BLaER1 treated with 17β-estradiol and CSF1 and Interleukin-3, amounts not matched to agents 10 nM and 100 nM (cell line): ENCODE measurements around the gene ADPRM.
A peak's percentile ranks its signal among the peaks of the same experiment; 100 is the strongest.

ENCODE experiments used
- H3K27ac ChIP-seq, 11 experiments: shearing (Covaris generic); formaldehyde crosslinking; 2 replicates each; pipeline ENCODE4 v1.8.1; 2022
- H3K27me3 ChIP-seq, 11 experiments: shearing (Covaris generic); formaldehyde crosslinking; 2 replicates each; pipeline ENCODE4 v1.8.1; 2022
- H3K36me3 ChIP-seq, 11 experiments: shearing (Covaris generic); formaldehyde crosslinking; 2 replicates each; pipeline ENCODE4 v1.8.1; 2022
- H3K4me1 ChIP-seq, 10 experiments: shearing (Covaris generic); formaldehyde crosslinking; 2 replicates each; pipeline ENCODE4 v1.8.1; 2022
- H3K4me2 ChIP-seq, 11 experiments: shearing (Covaris generic); formaldehyde crosslinking; 2 replicates each; pipeline ENCODE4 v1.8.1; 2022
- H3K4me3 ChIP-seq, 10 experiments: shearing (Covaris generic); formaldehyde crosslinking; 2 replicates each; pipeline ENCODE4 v1.8.1; 2022
- H3K9ac ChIP-seq, 11 experiments: shearing (Covaris generic); formaldehyde crosslinking; 2 replicates each; pipeline ENCODE4 v1.8.1; 2022
- H3K9me3 ChIP-seq, 11 experiments: shearing (Covaris generic); formaldehyde crosslinking; replicated peaks in 1 of 11; 2 replicates each; pipeline ENCODE4 v1.8.1; 2022
- H4K20me1 ChIP-seq, 11 experiments: shearing (Covaris generic); formaldehyde crosslinking; 2 replicates each; pipeline ENCODE4 v1.8.1; 2022
- Cebpa-rat ChIP-seq, 11 experiments: shearing (Covaris generic); IDR thresholded peaks; 2 replicates each; pipeline ENCODE4 v1.8.1; 2022

Gene ADPRM, protein sequence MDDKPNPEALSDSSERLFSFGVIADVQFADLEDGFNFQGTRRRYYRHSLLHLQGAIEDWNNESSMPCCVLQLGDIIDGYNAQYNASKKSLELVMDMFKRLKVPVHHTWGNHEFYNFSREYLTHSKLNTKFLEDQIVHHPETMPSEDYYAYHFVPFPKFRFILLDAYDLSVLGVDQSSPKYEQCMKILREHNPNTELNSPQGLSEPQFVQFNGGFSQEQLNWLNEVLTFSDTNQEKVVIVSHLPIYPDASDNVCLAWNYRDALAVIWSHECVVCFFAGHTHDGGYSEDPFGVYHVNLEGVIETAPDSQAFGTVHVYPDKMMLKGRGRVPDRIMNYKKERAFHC

GRCh38 chr17:10697092-10698081 is at the start of gene ADPRM, which contains the start of gene SCO1:
Gene ADPRM (plus strand): TSS chr17:10697594. CDS start chr17:10704927, 7,333 bp downstream.
Gene SCO1 (minus strand): TSS chr17:10697533. CDS start chr17:10697507, 26 bp downstream.
- Histone ChIP-seq H3K4me1 (peaks cover 46 to 59% (median 51%) of the 10 kb centered on the region in 10 experiments), H3K27ac (peak within 1 kb of the TSS; percentile 91 to 98 (median 96)), H4K20me1 (peaks cover 0 to 29% (median 13%) of the 10 kb centered on the region in 11 experiments; a peak in 16 of 22 replicates), H3K27me3 (no peaks in the 10 kb centered on the region), H3K9me3 (no peaks in the 10 kb centered on the region), H3K4me2 (peak within 1 kb of the TSS; percentile 83 to 98 (median 88)), H3K36me3 (peaks cover 28 to 34% (median 33%) of the 10 kb centered on the region in 11 experiments), H3K9ac (peak within 1 kb of the TSS; percentile 87 to 99 (median 96)), H3K4me3 (peak within 1 kb of the TSS; percentile 85 to 99 (median 96))
- no peak for TF ChIP-seq Cebpa-rat (IDR thresholded peaks at IDR 0.05)

- no peak overlapping the region for H3K9ac ChIP-seq
- H3K27ac ChIP-seq = no peak overlapping the region
- no peaks in the 10 kb centered on the region for H4K20me1 ChIP-seq
- H3K9me3 ChIP-seq = no peaks in the 10 kb centered on the region
- H3K27me3 ChIP-seq = no peaks in the 10 kb centered on the region
- H3K4me3 ChIP-seq = no peak overlapping the region
- no peak overlapping the region for H3K4me2 ChIP-seq
- H3K36me3 ChIP-seq = peaks cover 0 to 12% (median 0%) of the 10 kb centered on the region in 11 experiments; a peak in 2 of 22 replicates
- no peak for TF ChIP-seq Cebpa-rat (IDR thresholded peaks at IDR 0.05)
- H3K4me1 ChIP-seq = peaks cover 0 to 5% (median 0%) of the 10 kb centered on the region in 10 experiments; a peak in 2 of 20 replicates
Observed at GRCh38 chr17:10648381-10648780, 49.0 kb upstream of the ADPRM start.

GRCh38 chr17:10648956-10649355 is 48.4 kb upstream of the ADPRM start:
- no peak for TF ChIP-seq Cebpa-rat (IDR thresholded peaks at IDR 0.05)
- no peak overlapping the region for H3K9ac ChIP-seq
- H3K27me3 ChIP-seq = no peaks in the 10 kb centered on the region

GRCh38 chr17:10649602-10650001 is 47.8 kb upstream of the ADPRM start:
- H4K20me1 ChIP-seq = no peaks in the 10 kb centered on the region
- H3K9me3 ChIP-seq = no peaks in the 10 kb centered on the region
- H3K36me3 ChIP-seq = peaks cover 0 to 6% (median 0%) of the 10 kb centered on the region in 11 experiments; a peak in 2 of 22 replicates
- peaks cover 0 to 10% (median 0%) of the 10 kb centered on the region in 10 experiments; a peak in 2 of 20 replicates for H3K4me1 ChIP-seq
- H3K27ac ChIP-seq = no peak overlapping the region
- H3K4me3 ChIP-seq = no peak overlapping the region
- no peak for TF ChIP-seq Cebpa-rat (IDR thresholded peaks at IDR 0.05)
- no peak overlapping the region for H3K4me2 ChIP-seq
- H3K27me3 ChIP-seq = no peaks in the 10 kb centered on the region
- no peak overlapping the region for H3K9ac ChIP-seq

More at GRCh38 chr17:10648956-10649355, 48.4 kb upstream of the ADPRM start:
- H3K27ac ChIP-seq = no peak overlapping the region
- H3K4me3 ChIP-seq = no peak overlapping the region
- H3K36me3 ChIP-seq = peaks cover 0 to 12% (median 0%) of the 10 kb centered on the region in 11 experiments; a peak in 2 of 22 replicates
- H3K4me1 ChIP-seq = peaks cover 0 to 10% (median 0%) of the 10 kb centered on the region in 10 experiments; a peak in 2 of 20 replicates
- no peak overlapping the region for H3K4me2 ChIP-seq
- no peaks in the 10 kb centered on the region for H4K20me1 ChIP-seq
- H3K9me3 ChIP-seq = no peaks in the 10 kb centered on the region

DNA sequence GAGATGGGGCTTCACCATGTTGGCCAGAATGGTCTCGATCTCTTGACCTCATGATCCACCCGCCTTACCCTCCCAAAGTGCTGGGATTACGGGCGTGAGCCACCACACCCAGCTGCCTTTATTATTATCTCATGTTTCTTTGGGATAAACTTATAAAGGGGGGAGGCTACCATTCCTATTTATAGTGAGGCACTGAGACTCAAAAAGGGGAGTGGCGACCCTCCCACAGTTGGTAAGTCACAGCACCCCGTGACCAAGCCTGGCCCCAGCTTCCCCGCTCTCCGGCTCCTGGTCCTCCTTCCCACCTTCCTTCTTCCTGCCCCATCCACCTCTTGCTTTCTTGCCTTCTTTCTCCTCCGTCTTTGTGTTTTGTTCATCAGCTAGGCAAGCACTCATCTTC is 45.5 kb upstream of the ADPRM start:
- H3K27me3 ChIP-seq = no peaks in the 10 kb centered on the region
- H3K4me2 ChIP-seq = no peak overlapping the region
- no peak overlapping the region for H3K27ac ChIP-seq
- H3K9me3 ChIP-seq = no peaks in the 10 kb centered on the region
- peaks cover 0 to 10% (median 0%) of the 10 kb centered on the region in 10 experiments; a peak in 4 of 20 replicates for H3K4me1 ChIP-seq
- H3K4me3 ChIP-seq = no peak overlapping the region
- no peak for TF ChIP-seq Cebpa-rat (IDR thresholded peaks at IDR 0.05)
- no peaks in the 10 kb centered on the region for H4K20me1 ChIP-seq
- H3K36me3 ChIP-seq = no peaks in the 10 kb centered on the region
- no peak overlapping the region for H3K9ac ChIP-seq

DNA sequence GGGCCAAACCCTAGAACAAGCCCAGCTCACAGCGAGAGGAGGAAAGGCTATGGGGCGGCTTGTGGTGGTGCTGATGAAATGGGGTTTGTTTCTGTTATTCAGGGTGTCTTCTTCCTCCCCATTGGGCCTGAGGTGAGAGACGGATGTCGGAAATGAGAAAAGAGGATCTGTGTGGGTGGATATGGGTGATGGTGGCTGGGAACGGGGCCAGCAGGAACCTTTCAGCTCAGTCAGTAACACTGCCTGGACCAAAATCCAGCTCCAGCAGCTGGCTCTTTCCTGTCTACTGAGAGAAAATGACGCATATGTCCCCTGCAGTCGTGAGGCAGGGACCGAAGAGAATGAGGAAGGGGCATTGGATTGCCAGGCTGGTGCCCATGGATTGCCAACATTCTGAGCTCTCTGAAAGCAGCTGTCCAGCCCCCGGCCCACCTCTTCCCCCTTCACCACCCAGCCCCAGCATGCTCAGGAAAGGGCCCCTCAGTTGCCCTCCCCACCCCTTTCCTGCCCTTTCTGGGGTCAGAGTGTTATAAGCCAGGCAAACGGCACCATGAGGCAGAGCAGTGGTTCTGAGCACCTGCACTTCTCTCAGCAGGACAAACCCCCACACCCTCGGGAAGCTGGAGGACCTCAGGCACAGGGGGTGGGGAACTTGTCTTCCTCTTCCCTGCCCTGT is 44.3 kb upstream of the ADPRM start:
- Histone ChIP-seq H4K20me1 (no peaks in the 10 kb centered on the region), H3K4me3 (no peak overlapping the region), H3K9me3 (no peaks in the 10 kb centered on the region), H3K27ac (no peak overlapping the region), H3K27me3 (no peaks in the 10 kb centered on the region), H3K9ac (no peak overlapping the region), H3K4me2 (peak overlapping the region in 2 of 11 experiments; percentile 7 to 31; a peak in 2 of 22 replicates), H3K36me3 (no peaks in the 10 kb centered on the region), H3K4me1 (peaks cover 0 to 10% (median 0%) of the 10 kb centered on the region in 10 experiments; a peak in 4 of 20 replicates)
- no peak for TF ChIP-seq Cebpa-rat (IDR thresholded peaks at IDR 0.05)

DNA sequence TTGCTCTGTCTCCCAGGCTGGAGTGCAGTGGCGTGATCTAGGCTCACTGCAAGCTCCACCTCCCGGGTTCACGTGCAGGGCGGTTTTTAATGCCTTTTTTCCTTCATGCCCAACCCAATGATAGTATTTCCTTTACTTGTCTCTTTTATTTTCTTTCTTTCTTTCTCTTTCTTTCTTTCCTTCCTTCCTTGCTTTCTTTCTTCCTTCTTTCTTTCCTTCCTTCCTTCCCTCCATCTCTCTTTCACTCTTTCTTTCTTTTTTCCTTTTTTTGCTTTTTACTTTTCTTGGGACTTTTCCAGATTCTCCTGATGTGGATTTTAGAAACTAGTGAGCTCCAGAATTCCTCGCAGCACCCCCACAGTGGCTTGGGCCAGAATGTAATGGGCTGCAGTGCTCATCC is 43.4 kb upstream of the ADPRM start:
- no peak overlapping the region for H3K4me2 ChIP-seq
- H3K36me3 ChIP-seq = no peaks in the 10 kb centered on the region
- H3K9me3 ChIP-seq = no peaks in the 10 kb centered on the region
- H3K9ac ChIP-seq = no peak overlapping the region
- H4K20me1 ChIP-seq = no peaks in the 10 kb centered on the region
- H3K27ac ChIP-seq = no peak overlapping the region
- no peaks in the 10 kb centered on the region for H3K27me3 ChIP-seq
- H3K4me3 ChIP-seq = no peak overlapping the region
- no peak for TF ChIP-seq Cebpa-rat (IDR thresholded peaks at IDR 0.05)
- peaks cover 0 to 12% (median 2%) of the 10 kb centered on the region in 10 experiments; a peak in 9 of 20 replicates for H3K4me1 ChIP-seq

- Histone ChIP-seq H3K9me3 (no peaks in the 10 kb centered on the region), H3K4me3 (no peak within 1 kb of the TSS), H4K20me1 (no peaks in the 10 kb centered on the region), H3K9ac (no peak within 1 kb of the TSS), H3K4me1 (peaks cover 0 to 23% (median 9%) of the 10 kb centered on the region in 10 experiments; a peak in 13 of 20 replicates), H3K27ac (no peak within 1 kb of the TSS), H3K36me3 (no peaks in the 10 kb centered on the region), H3K27me3 (no peaks in the 10 kb centered on the region), H3K4me2 (peak within 1 kb of the TSS in 2 of 11 experiments; percentile 3 to 30; a peak in 2 of 22 replicates)
- TF ChIP-seq Cebpa-rat (IDR thresholded peaks at IDR 0.05) = no peak
Observed at GRCh38 chr17:10657148-10657547, 40.2 kb upstream of the ADPRM start, which contains the start of gene MYH3. Gene MYH3 (minus strand): TSS chr17:10657309. CDS start chr17:10655064, 2,245 bp downstream.
